ENCODE results near the gene PPP3CB.

DNA sequence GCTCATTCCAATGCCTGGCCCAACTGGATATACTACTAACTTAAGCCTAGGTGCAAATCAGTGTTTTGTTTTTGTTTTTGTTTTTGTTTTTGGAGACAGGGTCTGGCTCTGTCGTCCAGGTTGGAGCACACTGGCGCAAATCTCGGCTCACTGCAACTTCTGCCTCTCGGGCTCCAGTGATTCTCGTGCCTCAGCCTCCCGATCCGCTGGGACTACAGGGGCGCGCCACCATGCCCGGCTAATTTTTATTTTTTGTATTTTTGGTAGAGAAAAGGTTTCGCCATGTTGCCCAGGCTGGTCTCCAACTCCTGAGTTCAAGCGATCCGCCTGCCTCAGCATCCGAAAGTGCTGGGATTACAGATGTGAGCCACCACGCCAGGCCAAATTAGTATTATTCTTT, 1.6 kb downstream of the PPP3CB start:
- TF ChIP-seq POLR2A (IDR thresholded peaks at IDR 0.05) = no peak
- no peak for TF ChIP-seq CTCF (IDR thresholded peaks at IDR 0.05 in 4 of 5, conservative IDR thresholded peaks at IDR 0.05 in 1 of 5)

Data from gastrocnemius medialis (tissue), 4 donors.